Adrenal gland (tissue), 12 donors: ENCODE results near the gene KRT12. TPM values are rescaled to one million over a fixed set of nuclear protein-coding genes. Genes with fewer than 3 reads are reported as not detected.

Source experiments
- DNase-seq, 7 donors: peaks; one replicate each; pipeline ENCODE4 v3.0.0-alpha.2; 2019 to 2020
- H3K27ac ChIP-seq, 5 donors: fragments of 200-600 bp; sonication (generic) in 4 of 5; 1 replicate in 3 of 5; 2 replicates in 2 of 5; pipeline versions ENCODE4 v1.5.1 to v1.8.0; 2016 to 2020; ENCODE audit warnings: mild to moderate bottlenecking in 1 of 5
- H3K27me3 ChIP-seq: fragments of 200-600 bp; 2 replicates; pipeline ENCODE4 v1.8.0; 2021
- H3K36me3 ChIP-seq, 2 donors: fragments of 200-600 bp; replicated peaks in 1 of 2; 1 replicate in 1 of 2; 2 replicates in 1 of 2; pipeline versions ENCODE4 v1.5.1 to v1.8.0; 2018 to 2022
- H3K4me1 ChIP-seq, 2 donors: fragments of 200-600 bp; replicated peaks in 1 of 2; 1 replicate in 1 of 2; 2 replicates in 1 of 2; pipeline versions ENCODE4 v1.5.1 to v1.8.0; 2018 to 2021
- H3K4me3 ChIP-seq, 4 donors: fragments of 200-600 bp; sonication (generic) in 3 of 4; one replicate each; pipeline ENCODE4 v1.5.1; 2016 to 2018
- H3K9me3 ChIP-seq, 3 donors: fragments of 200-600 bp; sonication (generic) in 1 of 3; replicated peaks in 1 of 3; 1 replicate in 2 of 3; 2 replicates in 1 of 3; pipeline versions ENCODE4 v1.5.1 to v1.8.0; 2016 to 2021
- POLR2A ChIP-seq, 2 donors: fragments of 450-650 bp; IDR thresholded peaks; one replicate each; pipeline ENCODE4 v1.6.1; 2017; ENCODE audit warnings: antibody characterized with exemption in 2 of 2, mild to moderate bottlenecking in 2 of 2, moderate library complexity in 1 of 2
- WGBS, 4 donors: extraction: QIAGEN DNeasy Blood & Tissue Kit in 2 of 4; methylation state at CpG; one replicate each; pipeline versions ENCODE4 v1.1.5 to v1.1.7; 2013 to 2017; 5-methylcytosine and 5-hydroxymethylcytosine counted together
- intact Hi-C, 2 donors: fragments of 100-400 bp; cut with DNase I; formaldehyde crosslinking; loops; one replicate each; pipeline versions ENCODE4 v1.14.1 to v1.15.0; 2022 to 2023
- polyA plus RNA-seq, 3 donors: library from polyadenylated mRNA; stranded (reverse); fragments of 200-250 nt in 2 of 3; fragments of 350-450 nt in 1 of 3; fragmentation: Illumina TruSeq in 1 of 3; extraction: RNeasy Lipid Tissue Mini Kit (QIAGEN cat#74804) in 1 of 3; gene quantifications; one replicate each; pipeline ENCODE4 v1.2.3, GENCODE V29; 2013 to 2014
- total RNA-seq, 9 donors: library from RNA; depleted of rRNA in 4 of 9; stranded (reverse); fragments of >200 nt in 4 of 9; fragments of 120-200 nt in 1 of 9; fragmentation: NEBNext Ultra II Directional in 1 of 9; extraction: Animal tissue kit (Norgen Biotek cat#: 25700) in 1 of 9; gene quantifications; one replicate each; pipeline versions ENCODE4 v1.1.0 to v1.2.4, GENCODE V29; 2013 to 2023
- TF ChIP-seq, protein P1 (sequence below), 6 experiments: fragments of 450-650 bp in 4 of 6; fragments of 200-600 bp in 2 of 6; sonication (generic) in 1 of 6; IDR thresholded peaks; 1 replicate in 5 of 6; 2 replicates in 1 of 6; pipeline versions ENCODE4 v1.5.1 to v1.8.0; 2016 to 2021; ENCODE audit warnings: antibody characterized with exemption in 6 of 6, mild to moderate bottlenecking in 2 of 6, moderate library complexity in 1 of 6
- donor health status: healthy with polysubstance abuse.
- donor health status: Bipolar disorder and iron deficiency.
- donor health status: DM: yes; HTN: yes; CAD: no.
- donor health status: DM: no; HTN: no; CAD: no.
- donor health status: DM: no; HTN: no; CAD: no.
- donor health status: DM: yes; HTN: yes; CAD: no.

Gene KRT12
- total and polyA plus RNA-seq, 12 donors: not detected

DNA sequence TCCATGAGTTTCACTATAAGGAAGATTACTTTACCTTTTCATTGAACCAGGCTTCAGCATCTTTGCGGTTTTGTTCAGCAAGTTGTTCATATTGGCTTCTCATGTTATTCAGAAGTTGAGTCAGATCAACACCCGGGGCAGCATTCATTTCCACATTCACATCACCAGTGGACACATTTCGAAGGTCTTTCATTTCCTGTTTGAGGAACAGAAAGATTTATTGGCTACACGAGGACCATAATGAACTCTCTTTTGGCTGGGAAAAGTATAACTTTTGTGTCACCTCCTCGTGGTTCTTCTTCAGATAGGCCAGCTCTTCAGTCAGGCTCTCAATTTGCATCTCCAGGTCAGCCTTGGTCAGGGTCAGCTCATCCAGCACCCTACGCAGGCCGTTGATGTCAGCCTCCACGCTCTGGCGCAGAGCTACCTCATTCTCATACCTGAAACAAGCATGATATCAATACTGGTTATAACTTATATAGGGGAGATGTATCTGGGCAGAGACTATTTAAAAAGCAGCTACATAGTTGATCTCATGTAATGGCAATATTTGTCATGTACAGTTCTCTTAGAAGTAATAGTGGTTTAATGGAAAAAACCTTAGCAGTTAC is 46.7 kb downstream of the KRT12 start:
- no peak overlapping the region for H3K27ac ChIP-seq
- peak overlapping the region in 1 of 4 donors; percentile 93 for H3K4me3 ChIP-seq
- H3K27me3 ChIP-seq: no peaks in the 10 kb centered on the region
- intact Hi-C loops: no loop called here
- TF ChIP-seq POLR2A (IDR thresholded peaks at IDR 0.05): no peak
- TF ChIP-seq, protein P1, sequence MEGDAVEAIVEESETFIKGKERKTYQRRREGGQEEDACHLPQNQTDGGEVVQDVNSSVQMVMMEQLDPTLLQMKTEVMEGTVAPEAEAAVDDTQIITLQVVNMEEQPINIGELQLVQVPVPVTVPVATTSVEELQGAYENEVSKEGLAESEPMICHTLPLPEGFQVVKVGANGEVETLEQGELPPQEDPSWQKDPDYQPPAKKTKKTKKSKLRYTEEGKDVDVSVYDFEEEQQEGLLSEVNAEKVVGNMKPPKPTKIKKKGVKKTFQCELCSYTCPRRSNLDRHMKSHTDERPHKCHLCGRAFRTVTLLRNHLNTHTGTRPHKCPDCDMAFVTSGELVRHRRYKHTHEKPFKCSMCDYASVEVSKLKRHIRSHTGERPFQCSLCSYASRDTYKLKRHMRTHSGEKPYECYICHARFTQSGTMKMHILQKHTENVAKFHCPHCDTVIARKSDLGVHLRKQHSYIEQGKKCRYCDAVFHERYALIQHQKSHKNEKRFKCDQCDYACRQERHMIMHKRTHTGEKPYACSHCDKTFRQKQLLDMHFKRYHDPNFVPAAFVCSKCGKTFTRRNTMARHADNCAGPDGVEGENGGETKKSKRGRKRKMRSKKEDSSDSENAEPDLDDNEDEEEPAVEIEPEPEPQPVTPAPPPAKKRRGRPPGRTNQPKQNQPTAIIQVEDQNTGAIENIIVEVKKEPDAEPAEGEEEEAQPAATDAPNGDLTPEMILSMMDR (IDR thresholded peaks at IDR 0.05): no peak
- H3K36me3 ChIP-seq: no peaks in the 10 kb centered on the region
- 80 to 87% (median 81%) methylated on average over 9 of the region's 9 CpGs for WGBS, 4 donors
- H3K9me3 ChIP-seq: no peaks in the 10 kb centered on the region
- H3K4me1 ChIP-seq: peaks cover 0 to 7% of the 10 kb centered on the region in 2 donors
- no peak for DNase-seq

DNA sequence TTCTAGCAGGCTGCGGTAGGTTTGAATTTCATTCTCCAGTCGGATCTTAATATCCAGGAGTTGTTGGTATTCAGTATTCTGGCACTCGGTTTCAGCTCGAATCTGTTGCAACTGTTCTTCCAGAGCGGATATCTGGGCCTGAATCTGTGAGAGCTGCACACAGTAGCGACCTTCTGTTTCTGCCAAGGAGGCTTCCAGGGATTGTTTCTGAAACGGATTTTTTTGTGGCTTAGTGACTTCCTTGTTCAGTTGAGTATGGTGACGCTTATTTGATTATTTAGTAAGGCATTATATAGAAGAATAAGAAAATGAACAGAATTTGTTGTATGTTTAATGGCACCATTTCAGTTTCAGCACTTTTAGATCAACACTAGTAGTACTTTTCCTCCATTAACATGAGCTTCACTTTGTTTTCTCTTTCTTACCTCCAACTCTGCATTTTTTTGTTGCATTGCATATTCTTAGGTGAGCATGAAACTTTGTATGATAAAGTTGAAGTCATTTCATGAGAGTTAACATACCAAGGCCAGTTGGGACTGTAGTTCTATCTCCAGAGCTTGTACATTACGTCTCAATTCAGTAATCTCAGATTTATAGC is 47.4 kb downstream of the KRT12 start:
- intact Hi-C loops: no loop called here
- no peak for TF ChIP-seq POLR2A (IDR thresholded peaks at IDR 0.05)
- TF ChIP-seq, protein P1 (IDR thresholded peaks at IDR 0.05): no peak
- peak in 4 of 7 donors; percentile 16 to 41 (median 36) for DNase-seq
- no peaks in the 10 kb centered on the region for H3K36me3 ChIP-seq
- H3K4me3 ChIP-seq: peak overlapping the region in 3 of 4 donors; percentile 11 to 93 (median 53)
- peak overlapping the region; percentile 45 to 98 (median 73) for H3K27ac ChIP-seq
- H3K27me3 ChIP-seq: no peaks in the 10 kb centered on the region
- no peaks in the 10 kb centered on the region for H3K9me3 ChIP-seq
- WGBS, 4 donors: 38 to 44% (median 40%) methylated on average over 9 of the region's 9 CpGs
- peaks cover 0 to 7% of the 10 kb centered on the region in 2 donors for H3K4me1 ChIP-seq

DNA sequence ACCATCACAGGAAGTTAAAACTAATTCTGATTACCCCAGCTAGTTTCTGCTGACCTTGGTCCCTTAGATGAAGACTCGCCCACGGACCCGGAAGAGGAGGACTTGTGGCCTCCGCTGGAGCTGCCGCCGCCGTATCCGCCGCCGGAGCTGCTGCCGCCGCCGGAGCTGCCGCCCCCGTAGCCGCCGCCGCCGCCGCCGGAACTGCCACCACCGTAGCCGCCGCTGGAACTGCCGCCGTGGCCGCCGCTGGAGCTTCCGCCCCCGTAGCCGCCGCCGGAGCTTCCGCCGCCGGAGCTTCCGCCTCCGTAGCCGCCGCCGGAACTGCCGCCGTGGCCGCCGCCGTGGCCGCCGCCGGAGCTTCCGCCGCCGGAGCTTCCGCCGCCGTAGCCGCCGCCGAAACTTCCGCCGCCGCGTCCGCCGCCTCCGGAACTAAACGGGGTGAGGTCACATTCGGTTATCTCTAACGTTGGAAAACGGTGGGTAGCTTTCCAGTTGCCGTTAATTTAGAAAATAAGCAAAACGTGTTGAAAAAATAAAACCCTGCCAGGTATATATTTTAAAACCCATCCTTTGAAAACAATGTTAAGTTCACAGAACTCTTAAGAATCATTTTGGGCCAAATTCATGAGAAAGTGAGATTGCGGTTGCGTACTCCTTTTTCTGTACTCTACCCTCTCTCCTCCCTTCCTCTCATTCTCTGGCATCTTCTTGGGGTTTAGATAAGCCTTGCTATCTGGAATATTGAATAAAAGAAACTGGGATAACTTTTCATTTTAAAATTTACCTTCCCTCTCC is 48.1 kb downstream of the KRT12 start:
- peak; percentile 67 to 84 (median 79) for DNase-seq
- Histone ChIP-seq H3K27me3 (no peaks in the 10 kb centered on the region), H3K4me3 (peak overlapping the region; percentile 11 to 93 (median 36)), H3K27ac (peak overlapping the region; percentile 68 to 98 (median 79)), H3K4me1 (peaks cover 0 to 7% of the 10 kb centered on the region in 2 donors), H3K9me3 (no peaks in the 10 kb centered on the region), H3K36me3 (no peaks in the 10 kb centered on the region)
- intact Hi-C loops: no loop called here
- WGBS, 4 donors: 1 to 3% (median 1%) methylated on average over 30 to 73 of the region's 73 CpGs
- TF ChIP-seq, protein P1 (IDR thresholded peaks at IDR 0.05): no peak
- peak; percentile 50 to 51 for TF ChIP-seq POLR2A (IDR thresholded peaks at IDR 0.05)

DNA sequence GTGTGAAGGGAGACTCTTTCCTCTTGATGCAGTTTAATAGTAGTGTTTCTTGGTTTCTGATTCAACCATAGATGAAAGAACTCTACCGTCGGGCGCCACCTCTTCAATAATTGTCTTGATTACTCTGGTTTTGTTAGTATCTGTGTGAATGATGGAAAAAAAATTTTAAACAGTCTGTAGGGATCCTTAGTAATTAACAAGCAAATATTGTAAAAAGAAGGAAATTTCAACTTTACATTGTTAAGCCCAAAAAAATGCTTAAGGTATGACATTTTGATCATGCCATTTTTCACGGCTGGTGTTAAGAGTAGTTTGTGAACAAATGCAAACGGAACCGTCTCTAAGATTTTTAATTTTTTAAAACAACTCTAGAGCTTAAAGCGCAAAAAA is 48.7 kb downstream of the KRT12 start:
- Histone ChIP-seq H3K27me3 (no peaks in the 10 kb centered on the region), H3K27ac (peak overlapping the region in 4 of 5 donors; percentile 73 to 98 (median 84)), H3K4me1 (peaks cover 0 to 7% of the 10 kb centered on the region in 2 donors), H3K9me3 (no peaks in the 10 kb centered on the region), H3K36me3 (no peaks in the 10 kb centered on the region), H3K4me3 (peak overlapping the region; percentile 10 to 93 (median 36))
- intact Hi-C loops: no loop called here
- DNase-seq: no peak
- 12 to 18% (median 16%) methylated on average over 7 of the region's 7 CpGs for WGBS, 4 donors
- TF ChIP-seq, protein P1 (IDR thresholded peaks at IDR 0.05): no peak
- no peak for TF ChIP-seq POLR2A (IDR thresholded peaks at IDR 0.05)
